Activated CD8-positive, alpha-beta memory T cell treated with anti-CD3 and anti-CD28 coated beads for 36 hours (primary cell): ENCODE measurements around the gene ELF2. TPM values are rescaled to one million over a fixed set of nuclear protein-coding genes. Genes with fewer than 3 reads are reported as not detected.
"Not testable (repeated sequence)": the region's sequence is repeated elsewhere in the genome, so short reads cannot be mapped to it uniquely, and the experiment has no call there.

ENCODE experiments used
- CTCF ChIA-PET: fragments of 350-600 bp; sonication (Branson Sonifier 250); formaldehyde crosslinking; loops from one replicate; lab custom pipeline; 2021; ENCODE audit warnings: antibody characterized with exemption; lab: Charles Lee
- POLR2A ChIA-PET: fragments of 350-600 bp; sonication (Branson Sonifier 250); formaldehyde crosslinking; loops from one replicate; lab custom pipeline; 2021; ENCODE audit warnings: antibody characterized with exemption; lab: Charles Lee
- total RNA-seq, 2 experiments: library from RNA; stranded (reverse); gene quantifications; one replicate each; pipeline ENCODE4 v1.2.3, GENCODE V29; 2021

ELF2 gene
- total RNA-seq: 10 to 100 TPM; 22.8 to 23.9 TPM

- ChIA-PET POLR2A (interaction anchor here (0.6 to 2.8 kb wide), 10 partner anchors 13 to 380 kb away, joined by 3 to 22 read pairs (median 6); partner anchors contain the start of genes NAA15, NDUFC1, NOCT and RAB33B), CTCF (interaction anchor here (0.6 to 1.4 kb wide), 6 partner anchors 9 to 1347 kb away, joined by 3 to 5 read pairs (median 3); partner anchors contain the start of gene ELMOD2)
Observed at GRCh38 chr4:139177049-139177868, at the start of gene ELF2. TSS of gene ELF2 (minus strand) at chr4:139177218. CDS start at chr4:139137701, 39,517 bp downstream.

GRCh38 chr4:139223682-139224317 lies 46.8 kb upstream of the ELF2 start:
- CTCF ChIA-PET: interaction anchor here (1.1 kb wide), 1 partner anchor 76 kb away, joined by 5 read pairs; the partner anchor contains the start of gene NAA15
- POLR2A ChIA-PET: interaction anchor here (1.0 kb wide), 1 partner anchor 46 kb away, joined by 3 read pairs; no protein-coding TSS in a partner anchor

DNA sequence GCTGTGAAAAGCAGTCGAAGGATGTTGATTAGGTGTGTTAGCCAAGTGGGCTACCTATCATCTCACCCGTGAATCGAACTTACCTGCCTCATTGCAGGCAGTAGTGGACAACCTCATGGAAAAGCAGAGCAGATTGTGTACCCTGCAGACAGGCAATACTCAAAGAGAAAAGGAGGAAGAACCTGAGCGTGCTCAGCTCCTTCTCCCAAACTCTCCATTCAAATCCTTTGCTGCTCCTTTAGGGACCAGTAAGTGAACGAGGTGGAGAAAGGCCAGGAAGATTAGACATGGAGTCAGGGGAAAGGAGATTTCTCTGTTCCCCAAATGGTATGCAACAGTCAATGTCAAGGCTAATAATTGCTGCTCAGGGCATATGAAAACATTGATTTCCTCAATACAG lies 45.2 kb upstream of the ELF2 start:
- ChIA-PET CTCF (no interaction called here), POLR2A (no interaction called here)

DNA sequence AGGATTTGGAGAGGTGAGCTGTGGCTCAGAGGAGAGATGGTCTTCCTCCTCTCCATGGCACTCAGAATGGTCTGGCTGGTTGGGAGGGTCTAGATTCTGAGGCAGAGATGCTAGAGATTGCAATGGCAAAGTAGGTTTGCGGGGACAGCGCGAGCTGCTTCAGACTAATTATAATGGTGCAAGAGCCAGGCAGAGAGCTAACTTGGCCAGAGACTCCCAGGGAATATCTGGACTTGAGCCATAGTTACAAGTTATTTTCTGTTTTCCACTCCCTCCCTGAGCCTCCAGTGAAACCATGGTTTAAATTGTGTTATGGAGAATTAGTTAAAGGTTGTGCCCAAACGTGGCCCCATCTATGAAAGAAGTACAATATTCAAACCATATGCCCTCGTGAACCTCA lies 44.7 kb upstream of the ELF2 start:
- POLR2A ChIA-PET: no interaction called here
- CTCF ChIA-PET: no interaction called here

DNA sequence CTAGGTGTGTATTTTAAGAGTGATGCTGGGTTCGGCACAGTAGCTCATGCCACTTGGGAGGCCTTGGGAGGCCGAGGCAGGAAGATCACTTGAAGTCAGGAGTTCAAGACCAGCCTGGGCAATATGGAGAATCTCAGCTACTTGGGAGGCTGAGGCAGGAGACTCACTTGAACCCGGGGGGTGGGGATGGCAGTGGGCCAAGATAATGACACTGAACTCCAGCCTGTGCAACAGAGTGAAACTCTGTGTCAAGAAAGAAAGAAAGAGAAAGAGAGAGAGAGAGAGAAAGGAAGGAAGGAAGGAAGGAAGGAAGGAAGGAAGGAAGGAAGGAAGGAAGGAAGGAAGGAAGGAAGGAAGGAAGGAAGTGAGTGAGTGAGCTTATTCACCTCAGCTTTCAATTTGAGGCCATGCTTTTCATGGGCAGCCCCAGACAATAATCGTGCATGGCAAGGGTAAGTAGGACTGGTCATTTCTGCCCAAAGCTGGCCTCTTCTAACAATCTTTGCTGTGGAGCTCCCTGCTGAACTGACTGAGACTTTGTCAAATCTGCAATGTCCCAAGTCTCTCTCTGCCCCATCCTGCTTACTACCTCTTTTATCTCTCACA lies 42.5 kb upstream of the ELF2 start:
- POLR2A ChIA-PET: no interaction called here

GRCh38 chr4:139214039-139214534 lies 37.1 kb upstream of the ELF2 start:
- ChIA-PET POLR2A (no interaction called here), CTCF (interaction anchor here (1.0 kb wide), 1 partner anchor 21 kb away, joined by 5 read pairs; no protein-coding TSS in a partner anchor)

More for the DNA sequence above, 42.5 kb upstream of the ELF2 start:
- CTCF ChIA-PET: no interaction called here

DNA sequence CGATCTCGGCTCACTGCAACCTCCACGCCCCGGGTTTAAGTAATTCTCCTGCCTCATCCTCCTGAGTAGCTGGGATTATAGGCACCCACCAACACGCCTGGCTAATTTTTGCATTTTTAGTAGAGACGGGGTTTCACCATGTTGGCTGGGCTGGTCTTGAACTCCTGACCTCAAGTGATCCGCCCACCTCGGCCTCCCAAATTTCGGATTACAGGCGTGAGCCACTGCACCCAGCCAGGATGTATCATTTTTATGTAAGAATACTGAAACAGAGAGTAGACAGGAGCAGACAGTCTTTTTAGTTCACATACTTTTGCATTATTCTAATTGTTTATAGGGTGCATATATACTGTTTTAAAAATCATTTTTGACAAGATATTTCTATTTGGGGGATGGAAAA lies 36.6 kb upstream of the ELF2 start:
- POLR2A ChIA-PET, CTCF ChIA-PET: not testable (repeated sequence)

DNA sequence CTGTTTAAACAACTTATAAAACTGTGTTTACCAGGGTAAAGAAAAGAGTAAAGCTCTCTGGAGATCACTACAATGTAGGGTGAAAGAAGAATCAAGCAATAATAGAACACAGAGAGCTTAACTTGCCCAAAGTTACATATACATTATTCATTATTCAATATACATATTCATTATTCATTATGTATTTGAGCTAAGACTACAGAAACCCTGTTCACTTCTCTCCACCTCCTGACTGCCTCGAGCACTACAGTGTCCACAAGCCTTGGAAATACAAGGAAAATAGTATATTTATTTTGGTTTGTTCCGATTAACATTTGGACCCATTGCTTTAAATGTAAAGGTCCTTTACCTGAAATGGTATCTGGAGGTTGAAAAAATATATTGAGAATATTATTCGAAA lies 35.9 kb upstream of the ELF2 start:
- CTCF ChIA-PET: no interaction called here
- POLR2A ChIA-PET: no interaction called here

DNA sequence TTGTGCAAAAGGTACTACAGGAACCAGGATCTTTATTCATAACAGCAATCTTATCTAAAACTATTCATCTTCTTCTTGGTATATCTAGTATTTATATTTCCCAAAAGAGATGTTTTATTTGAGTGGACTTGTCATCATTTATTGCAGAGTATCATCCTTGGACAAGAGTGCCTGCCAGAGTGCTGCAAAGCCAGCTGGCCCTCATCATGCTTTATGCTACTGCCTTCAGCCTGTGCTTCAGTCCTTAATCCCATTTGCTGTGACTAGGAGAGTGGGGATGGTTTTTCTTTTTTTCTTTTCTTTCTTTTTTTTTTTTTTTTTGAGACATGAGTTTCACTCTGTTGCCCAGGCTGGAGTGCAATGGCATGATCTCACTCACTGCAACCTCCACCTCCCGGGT lies 33.5 kb upstream of the ELF2 start:
- POLR2A ChIA-PET: no interaction called here

DNA sequence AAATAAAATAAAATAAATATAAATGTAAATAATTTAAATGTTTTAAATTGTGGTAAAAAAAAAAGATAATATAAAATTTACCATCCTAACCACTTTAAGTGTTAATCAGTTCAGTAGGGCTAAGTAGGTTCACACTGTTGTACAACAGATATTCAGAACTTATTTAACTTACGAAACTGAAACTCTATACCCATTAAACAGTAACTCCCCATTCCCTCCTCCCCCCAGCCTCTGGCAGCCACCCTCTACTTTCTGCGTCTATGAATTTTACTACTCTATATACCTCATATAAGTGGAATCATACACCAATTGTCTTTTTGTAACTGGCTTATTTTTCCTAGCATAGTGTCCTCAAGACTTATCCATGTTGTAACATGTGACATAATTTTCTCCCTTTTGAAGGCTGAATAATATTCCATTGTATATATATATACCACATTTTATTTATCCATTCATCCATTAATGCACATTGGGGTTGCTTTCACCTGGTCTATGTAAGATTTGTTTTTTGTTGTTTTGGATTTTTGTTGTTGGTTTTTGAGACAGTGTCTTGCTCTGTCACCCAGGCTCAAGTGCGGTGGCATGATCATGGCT lies 32.5 kb upstream of the ELF2 start:
- POLR2A ChIA-PET: no interaction called here
- CTCF ChIA-PET: no interaction called here

More for the DNA sequence above, 33.5 kb upstream of the ELF2 start:
- CTCF ChIA-PET: interaction anchor here (0.7 kb wide), 1 partner anchor 8 kb away, joined by 3 read pairs; no protein-coding TSS in a partner anchor

DNA sequence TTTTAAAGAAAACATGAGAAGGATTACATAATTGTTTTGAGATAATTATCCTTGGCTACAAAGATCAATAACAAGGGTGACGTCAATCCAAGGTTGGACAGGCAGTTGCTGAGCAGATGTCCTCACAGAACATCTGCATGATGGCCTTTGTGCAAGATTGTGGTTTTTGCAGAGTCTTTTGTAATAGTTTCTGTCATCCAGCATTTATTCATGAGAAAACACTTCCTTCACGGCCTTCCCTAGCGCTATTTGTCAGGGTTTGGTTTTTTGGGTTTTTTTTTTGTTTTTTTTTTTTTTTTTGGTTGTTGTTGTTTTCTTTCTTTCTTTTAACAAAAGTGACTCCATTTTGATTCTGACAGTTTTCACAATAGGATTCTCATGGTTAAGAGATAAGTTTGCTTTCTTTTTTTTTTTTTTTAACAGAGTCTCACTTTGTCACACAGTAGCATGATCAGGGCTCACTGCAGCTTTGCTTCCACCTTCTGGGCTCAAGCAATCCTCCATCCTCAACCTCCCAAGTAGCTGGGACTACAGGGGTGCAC lies 31.5 kb upstream of the ELF2 start:
- POLR2A ChIA-PET: no interaction called here
- CTCF ChIA-PET: no interaction called here

DNA sequence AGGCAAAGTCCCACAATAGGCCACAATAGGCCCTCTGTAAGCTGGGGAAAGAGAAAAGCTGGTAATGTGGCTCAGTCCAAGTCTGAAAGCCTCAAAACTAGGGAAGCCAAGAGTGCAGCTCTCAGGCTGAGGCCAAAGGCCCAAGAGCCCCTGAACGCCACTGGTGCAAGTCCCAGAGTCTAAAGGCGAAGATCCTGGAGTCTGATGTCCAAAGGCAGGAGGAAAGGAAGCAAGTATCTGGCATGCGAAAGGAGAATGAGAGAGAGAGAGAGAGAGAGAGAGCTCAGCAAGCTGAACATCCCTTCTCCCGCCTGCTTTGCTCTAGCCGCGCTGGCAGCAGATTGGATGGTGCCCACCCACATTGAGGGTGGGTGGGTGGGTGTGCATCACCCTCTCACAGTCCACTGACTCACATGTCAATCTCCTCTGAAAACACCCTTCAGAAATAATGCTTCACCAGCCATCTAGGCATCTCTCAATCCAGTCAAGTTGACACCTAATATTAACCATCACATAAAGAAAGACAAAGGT lies 30.9 kb upstream of the ELF2 start:
- CTCF ChIA-PET: no interaction called here
- POLR2A ChIA-PET: no interaction called here

GRCh38 chr4:139207247-139207646 lies 30.2 kb upstream of the ELF2 start:
- POLR2A ChIA-PET: no interaction called here
- CTCF ChIA-PET: no interaction called here

- CTCF ChIA-PET: interaction anchor here (0.6 kb wide), 1 partner anchor 250 kb away, joined by 3 read pairs; no protein-coding TSS in a partner anchor
- POLR2A ChIA-PET: no interaction called here
Observed at GRCh38 chr4:139202991-139203390, 26.0 kb upstream of the ELF2 start.

DNA sequence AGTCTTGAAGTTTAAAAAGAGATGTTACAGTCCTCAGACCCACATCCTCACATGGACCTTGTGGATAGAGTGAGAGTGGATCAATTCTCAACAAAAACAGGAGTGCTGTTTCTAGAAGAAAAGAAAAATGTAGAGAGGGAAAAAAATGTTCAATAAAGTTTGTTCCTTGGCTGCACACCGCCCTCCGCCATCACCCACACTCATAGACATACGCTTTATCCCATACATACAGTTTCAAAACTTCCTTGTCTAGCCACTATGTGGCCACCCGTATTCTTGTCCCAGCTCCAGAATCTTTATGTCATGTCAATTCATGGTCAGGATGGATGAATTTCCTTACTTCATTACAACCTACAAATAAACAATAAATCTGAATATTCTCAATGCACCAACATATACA lies 23.5 kb upstream of the ELF2 start:
- ChIA-PET POLR2A (no interaction called here), CTCF (no interaction called here)

DNA sequence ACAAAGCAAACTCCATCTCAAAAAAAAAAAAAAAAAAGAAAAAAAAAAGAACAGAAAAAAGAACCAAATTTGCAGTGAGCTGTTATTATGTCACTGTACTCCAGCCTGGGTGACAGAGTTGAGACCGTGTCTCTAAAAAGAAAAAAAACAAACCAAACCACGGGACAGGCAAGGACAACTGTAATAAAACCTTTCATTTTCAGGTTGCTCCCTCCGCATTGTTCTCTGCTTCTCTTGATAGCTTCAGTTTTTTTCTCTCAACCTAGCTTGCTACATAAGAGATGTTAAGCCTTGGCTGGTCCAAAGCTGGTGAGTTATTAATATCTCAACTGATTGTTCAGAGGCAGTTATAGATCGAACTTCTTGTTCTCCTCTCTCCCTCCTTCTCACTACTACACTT lies 23.1 kb upstream of the ELF2 start:
- ChIA-PET POLR2A (no interaction called here), CTCF (interaction anchor here (0.7 kb wide), 1 partner anchor 170 kb away, joined by 3 read pairs; no protein-coding TSS in a partner anchor)

DNA sequence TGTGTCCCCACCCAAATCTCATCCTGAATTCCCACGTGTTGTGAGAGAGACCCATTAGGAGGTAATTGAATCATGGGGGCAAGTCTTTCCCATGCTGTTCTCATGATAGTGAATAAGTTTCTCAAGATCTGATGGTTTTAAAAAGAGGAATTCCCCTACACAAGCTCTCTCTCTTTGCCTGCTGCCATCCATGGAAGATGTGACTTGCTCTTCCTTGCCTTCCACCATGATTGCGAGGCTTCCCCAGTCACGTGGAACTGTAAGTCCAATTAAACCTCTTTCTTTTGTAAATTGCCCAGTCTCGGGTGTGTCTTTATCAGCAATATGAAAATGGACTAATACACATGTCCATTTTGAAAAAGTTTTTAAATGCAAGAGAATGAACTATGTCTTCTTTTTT lies 20.2 kb upstream of the ELF2 start:
- CTCF ChIA-PET, POLR2A ChIA-PET: not testable (repeated sequence)

DNA sequence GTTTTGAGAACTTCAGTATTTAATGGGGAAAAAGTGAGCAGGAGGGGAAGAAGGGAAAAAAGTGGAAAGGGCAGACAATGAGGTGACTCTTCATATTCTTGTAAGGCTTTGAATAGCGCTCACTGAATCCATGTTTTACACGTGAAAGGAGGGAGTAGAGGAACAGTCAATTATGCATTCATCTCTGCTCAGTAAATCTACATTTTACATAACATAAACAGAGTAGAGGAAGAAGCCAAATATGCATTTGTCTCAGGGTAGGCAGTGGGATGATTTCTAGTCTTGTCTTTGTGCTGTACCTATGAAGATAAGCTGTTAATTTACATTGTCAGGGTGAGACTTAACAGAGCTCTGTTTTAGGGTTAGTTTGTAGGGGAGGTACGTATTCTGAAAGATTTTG lies 19.4 kb upstream of the ELF2 start:
- ChIA-PET CTCF (no interaction called here), POLR2A (no interaction called here)

- ChIA-PET POLR2A (interaction anchor here (1.7 kb wide), 1 partner anchor 15 kb away, joined by 6 read pairs; no protein-coding TSS in a partner anchor), CTCF (interaction anchor here (0.6 to 0.9 kb wide), 2 partner anchors 37 to 114 kb away, joined by 3 read pairs; no protein-coding TSS in a partner anchor)
Observed at GRCh38 chr4:139191373-139191772, 14.4 kb upstream of the ELF2 start.
